ENCODE results near the gene RRP9.

RRP9 gene

GRCh38 chr3:51974277-51974962 lies 32.7 kb upstream of the RRP9 start:
- Mint-ChIP-seq H3K9me3 (no peaks in the 10 kb centered on the region), H3K4me3 (peak overlapping the region; percentile 85), H3K4me1 (peaks cover 63% of the 10 kb centered on the region), H3K27ac (peak overlapping the region; percentile 71), H3K27me3 (ENCODE audit: low read depth, poor library complexity) (peaks cover 2% of the 10 kb centered on the region), H3K36me3 (ENCODE audit: low read depth) (no peaks in the 10 kb centered on the region)
- DNase-seq = no peak
- TF ChIP-seq CTCF (IDR thresholded peaks at IDR 0.05) = peak; percentile 8

GRCh38 chr3:51971350-51971749 lies 29.6 kb upstream of the RRP9 start:
- DNase-seq = no peak
- TF ChIP-seq CTCF (IDR thresholded peaks at IDR 0.05) = no peak
- peaks cover 2% of the 10 kb centered on the region for H3K27me3 Mint-ChIP-seq (ENCODE audit: low read depth, poor library complexity)
- H3K27ac Mint-ChIP-seq = no peak overlapping the region
- H3K36me3 Mint-ChIP-seq (ENCODE audit: low read depth) = no peaks in the 10 kb centered on the region
- peak overlapping the region; percentile 23 for H3K4me3 Mint-ChIP-seq
- no peaks in the 10 kb centered on the region for H3K9me3 Mint-ChIP-seq
- peaks cover 67% of the 10 kb centered on the region for H3K4me1 Mint-ChIP-seq

- Mint-ChIP-seq H3K27me3 (ENCODE audit: low read depth, poor library complexity) (peaks cover 2% of the 10 kb centered on the region), H3K4me1 (peaks cover 68% of the 10 kb centered on the region), H3K27ac (peak overlapping the region; percentile 29), H3K36me3 (ENCODE audit: low read depth) (no peaks in the 10 kb centered on the region), H3K9me3 (no peaks in the 10 kb centered on the region), H3K4me3 (peak overlapping the region; percentile 23)
- TF ChIP-seq CTCF (IDR thresholded peaks at IDR 0.05) = no peak
- no peak for DNase-seq
These were observed 29.0 kb upstream of the RRP9 start for GRCh38 chr3:51970606-51971300.

- no peak overlapping the region for H3K4me3 Mint-ChIP-seq
- no peaks in the 10 kb centered on the region for H3K36me3 Mint-ChIP-seq (ENCODE audit: low read depth)
- peaks cover 69% of the 10 kb centered on the region for H3K4me1 Mint-ChIP-seq
- peaks cover 2% of the 10 kb centered on the region for H3K27me3 Mint-ChIP-seq (ENCODE audit: low read depth, poor library complexity)
- DNase-seq = no peak
- no peak for TF ChIP-seq CTCF (IDR thresholded peaks at IDR 0.05)
- H3K27ac Mint-ChIP-seq = no peak overlapping the region
- no peaks in the 10 kb centered on the region for H3K9me3 Mint-ChIP-seq
These were observed 28.1 kb upstream of the RRP9 start for GRCh38 chr3:51969841-51970240.

GRCh38 chr3:51968883-51969678 lies 27.4 kb upstream of the RRP9 start:
- peak overlapping the region; percentile 97 for H3K27ac Mint-ChIP-seq
- no peak for DNase-seq
- TF ChIP-seq CTCF (IDR thresholded peaks at IDR 0.05) = no peak

More at GRCh38 chr3:51968883-51969678, 27.4 kb upstream of the RRP9 start:
- Mint-ChIP-seq H3K4me1 (peaks cover 70% of the 10 kb centered on the region), H3K4me3 (peak overlapping the region; percentile 87), H3K9me3 (no peaks in the 10 kb centered on the region), H3K36me3 (ENCODE audit: low read depth) (no peaks in the 10 kb centered on the region), H3K27me3 (ENCODE audit: low read depth, poor library complexity) (peaks cover 1% of the 10 kb centered on the region)
